Myocyte (in vitro differentiated cells): ENCODE data around the gene RASIP1. TPM values are rescaled to one million over a fixed set of nuclear protein-coding genes. Genes with fewer than 3 reads are reported as not detected.

Experiments
- DNase-seq: peaks from one replicate; pipeline ENCODE4 v3.0.0-alpha.2; 2012; ENCODE audit warnings: low read depth
- total RNA-seq: library from RNA; depleted of rRNA; stranded (reverse); fragments of >200 nt; gene quantifications from 2 replicates; pipeline ENCODE4 v1.2.3, GENCODE V29; 2014

The RASIP1 gene
- total RNA-seq, 1 donor from 2014 or later, result 0.05 TPM

- no peak for DNase-seq
Measured at GRCh38 chr19:48755084-48755641, 14.8 kb upstream of the RASIP1 start, which contains the start of gene FGF21. FGF21 (plus strand) TSS chr19:48755524; CDS start chr19:48756237, 713 bp downstream.

- DNase-seq, result no peak
Measured at GRCh38 chr19:48752496-48753365, 12.3 kb upstream of the RASIP1 start, which contains the start of gene FUT1. FUT1 (minus strand) TSS chr19:48752641; CDS start chr19:48751281, 1,360 bp downstream.

- no peak for DNase-seq
Measured at GRCh38 chr19:48751845-48752495, 11.6 kb upstream of the RASIP1 start.

GRCh38 chr19:48750771-48751504 is 10.5 kb upstream of the RASIP1 start:
- no peak for DNase-seq

GRCh38 chr19:48750351-48750750 is 9.9 kb upstream of the RASIP1 start:
- no peak for DNase-seq

GRCh38 chr19:48749571-48750198 is 9.3 kb upstream of the RASIP1 start:
- DNase-seq, result no peak

GRCh38 chr19:48746738-48747575 is 6.5 kb upstream of the RASIP1 start, which contains the start of gene IZUMO1:
IZUMO1 (minus strand) TSS chr19:48746909; CDS start chr19:48745859, 1,050 bp downstream.
- DNase-seq, result peak; percentile 68

- DNase-seq, result no peak
Measured at GRCh38 chr19:48746110-48746509, 5.7 kb upstream of the RASIP1 start.

GRCh38 chr19:48745208-48745995 is 5.0 kb upstream of the RASIP1 start:
- DNase-seq, result peak; percentile 54

GRCh38 chr19:48742096-48742495 is 1.7 kb upstream of the RASIP1 start:
- no peak for DNase-seq

- DNase-seq, result no peak
Measured at GRCh38 chr19:48741129-48741999, 954 bp upstream of the RASIP1 start.

- no peak for DNase-seq
Measured at GRCh38 chr19:48739404-48740163, 826 bp downstream of the RASIP1 start.

GRCh38 chr19:48738557-48739403 is 1.6 kb downstream of the RASIP1 start:
- DNase-seq, result peak; percentile 82

- no peak for DNase-seq
Measured at GRCh38 chr19:48737360-48737998, 2.9 kb downstream of the RASIP1 start.

GRCh38 chr19:48735031-48735615 is 5.3 kb downstream of the RASIP1 start:
- DNase-seq, result no peak
